ENCODE measurements around the gene KCNMB2.
A peak's percentile ranks its signal among the peaks of the same experiment; 100 is the strongest.
"Not testable (repeated sequence)": the region's sequence is repeated elsewhere in the genome, so short reads cannot be mapped to it uniquely, and the experiment has no call there.

KCNMB2 gene

GRCh38 chr3:178808748-178809147 lies 272.5 kb downstream of the KCNMB2 start:
- DNase-seq (ENCODE audit: low spot score), result no peak

DNA sequence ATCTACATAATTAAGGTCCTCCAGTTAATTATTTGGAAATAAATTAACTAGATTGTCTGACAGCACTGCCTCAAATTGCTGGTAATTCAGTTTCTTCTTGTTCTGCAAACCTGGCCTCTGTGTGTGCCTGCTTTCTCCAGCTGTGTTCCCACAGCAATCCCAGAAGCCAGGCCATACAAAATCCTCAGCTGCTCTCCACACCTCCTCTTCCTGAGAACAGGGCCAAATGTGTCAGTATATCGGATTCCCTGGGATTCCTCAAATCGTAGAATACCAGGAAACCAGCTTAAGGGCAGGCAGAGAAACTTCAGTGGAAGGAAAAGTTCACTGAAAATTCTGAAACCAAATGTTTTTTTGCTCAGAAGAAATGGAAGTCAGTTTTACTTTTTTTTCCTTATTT lies 273.9 kb downstream of the KCNMB2 start:
- no peak for DNase-seq (ENCODE audit: low spot score)

DNA sequence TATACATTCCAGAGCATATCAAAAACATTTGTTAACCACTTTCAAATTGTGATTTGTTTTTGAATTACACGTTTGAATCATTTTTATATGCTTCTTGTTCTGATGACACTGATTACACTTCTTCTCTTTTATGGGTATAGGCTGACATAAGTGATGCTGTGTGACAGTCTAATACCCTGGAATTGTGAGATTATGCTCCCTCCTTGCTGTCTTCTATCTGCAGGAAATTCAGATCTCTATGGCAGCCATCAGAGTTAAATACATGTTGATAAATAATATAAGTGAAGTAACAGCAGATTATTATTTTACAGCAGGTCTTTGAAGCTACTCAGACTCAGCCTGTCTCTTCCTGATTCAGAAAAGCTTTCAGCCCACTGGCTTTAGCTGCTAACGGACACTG lies 286.5 kb downstream of the KCNMB2 start:
- no peak for DNase-seq (ENCODE audit: low spot score)

GRCh38 chr3:178823150-178823549 lies 286.9 kb downstream of the KCNMB2 start:
- DNase-seq (ENCODE audit: low spot score), result no peak

GRCh38 chr3:178823591-178824246 lies 287.5 kb downstream of the KCNMB2 start:
- no peak for DNase-seq (ENCODE audit: low spot score)

GRCh38 chr3:178826435-178827123 lies 290.3 kb downstream of the KCNMB2 start:
- no peak for DNase-seq (ENCODE audit: low spot score)

DNA sequence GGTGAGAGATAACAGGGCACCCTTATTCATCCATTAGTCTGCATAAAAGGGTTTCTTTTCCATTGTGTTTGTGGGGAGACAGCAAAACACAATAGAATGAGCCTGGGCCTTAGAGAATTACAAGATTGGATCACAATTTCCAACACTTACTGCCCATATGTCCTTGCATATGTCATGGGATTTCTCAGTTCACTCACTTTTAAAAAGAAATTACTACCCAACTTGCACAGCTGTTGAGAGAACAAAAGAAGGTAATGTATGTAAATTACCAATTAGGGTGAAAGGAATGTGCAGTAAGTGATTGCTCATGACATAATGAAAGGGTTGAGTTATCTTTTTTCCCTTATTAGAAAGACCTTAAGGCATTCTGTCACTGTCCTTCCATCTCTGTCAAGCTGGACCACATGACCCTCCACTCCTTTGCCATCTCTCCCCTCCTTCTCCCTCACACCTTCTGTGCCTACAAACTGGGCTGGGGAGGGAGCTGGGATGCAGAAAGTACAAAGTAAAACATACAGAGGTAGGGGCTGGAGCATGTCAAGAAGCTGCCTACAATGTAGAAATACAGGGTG lies 291.1 kb downstream of the KCNMB2 start:
- no peak for DNase-seq (ENCODE audit: low spot score)

GRCh38 chr3:178833695-178834094 lies 297.5 kb downstream of the KCNMB2 start:
- no peak for DNase-seq (ENCODE audit: low spot score)

DNA sequence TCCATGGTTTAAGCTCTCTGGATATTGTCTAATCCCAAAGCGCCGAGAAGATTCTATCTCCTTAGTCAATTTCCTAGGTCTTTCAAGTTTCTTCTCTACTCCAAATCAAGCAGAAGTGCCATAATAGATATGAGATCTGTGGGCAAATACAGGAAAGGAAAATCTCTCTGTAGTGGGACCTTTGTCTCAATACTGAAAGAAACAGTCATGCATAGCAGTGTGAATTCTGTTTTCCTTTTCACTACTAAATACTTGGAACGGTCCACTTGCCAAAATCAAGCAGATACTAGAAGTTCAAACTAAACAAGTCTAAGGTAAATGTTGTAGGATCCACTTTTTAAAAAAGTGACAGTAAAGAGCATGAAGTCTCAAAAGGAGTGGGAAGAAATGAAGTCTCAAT lies 298.8 kb downstream of the KCNMB2 start:
- DNase-seq (ENCODE audit: low spot score), result no peak

DNA sequence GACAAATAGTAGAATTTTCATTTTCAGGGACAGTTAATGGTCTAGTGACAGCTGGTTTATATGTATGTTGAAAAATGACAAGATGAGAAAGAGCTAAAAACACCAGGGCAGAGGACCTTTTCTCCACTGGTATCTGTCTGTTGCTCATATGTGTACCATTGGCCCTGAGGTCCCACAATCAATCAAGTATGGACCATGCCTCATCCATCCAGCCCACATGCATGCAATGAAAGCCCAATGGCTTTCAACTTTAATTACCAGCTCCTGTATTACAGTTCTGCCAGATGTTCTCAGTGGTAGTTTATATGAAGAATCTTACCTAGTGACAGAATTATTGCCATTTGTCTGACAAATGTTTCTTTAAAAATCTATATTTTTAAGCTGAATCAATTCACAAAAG lies 301.3 kb downstream of the KCNMB2 start:
- no peak for DNase-seq (ENCODE audit: low spot score)

- DNase-seq (ENCODE audit: low spot score), result no peak
These were observed 304.4 kb downstream of the KCNMB2 start for GRCh38 chr3:178840586-178840985.

DNA sequence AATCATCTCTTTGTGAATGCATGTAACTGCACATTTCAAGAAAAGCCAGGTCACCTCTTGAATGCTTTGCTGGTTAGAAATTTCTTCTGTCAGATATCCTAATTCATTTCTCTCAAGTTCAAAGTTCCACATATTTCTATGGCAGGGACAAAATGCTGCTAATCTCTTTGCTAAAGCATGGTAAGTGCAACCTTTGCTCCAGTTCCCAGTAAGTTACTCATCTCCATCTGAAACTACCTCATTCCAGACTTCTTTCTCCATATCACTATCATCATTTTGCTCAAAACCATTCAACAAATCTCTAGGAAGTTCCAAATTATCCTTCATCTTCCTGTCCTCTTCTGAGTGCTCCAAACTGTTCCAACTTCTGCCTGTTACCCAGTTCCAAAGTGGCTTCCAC lies 304.8 kb downstream of the KCNMB2 start:
- no peak for DNase-seq (ENCODE audit: low spot score)

- DNase-seq (ENCODE audit: low spot score), result no peak
These were observed 308.7 kb downstream of the KCNMB2 start for GRCh38 chr3:178844916-178845315.

DNA sequence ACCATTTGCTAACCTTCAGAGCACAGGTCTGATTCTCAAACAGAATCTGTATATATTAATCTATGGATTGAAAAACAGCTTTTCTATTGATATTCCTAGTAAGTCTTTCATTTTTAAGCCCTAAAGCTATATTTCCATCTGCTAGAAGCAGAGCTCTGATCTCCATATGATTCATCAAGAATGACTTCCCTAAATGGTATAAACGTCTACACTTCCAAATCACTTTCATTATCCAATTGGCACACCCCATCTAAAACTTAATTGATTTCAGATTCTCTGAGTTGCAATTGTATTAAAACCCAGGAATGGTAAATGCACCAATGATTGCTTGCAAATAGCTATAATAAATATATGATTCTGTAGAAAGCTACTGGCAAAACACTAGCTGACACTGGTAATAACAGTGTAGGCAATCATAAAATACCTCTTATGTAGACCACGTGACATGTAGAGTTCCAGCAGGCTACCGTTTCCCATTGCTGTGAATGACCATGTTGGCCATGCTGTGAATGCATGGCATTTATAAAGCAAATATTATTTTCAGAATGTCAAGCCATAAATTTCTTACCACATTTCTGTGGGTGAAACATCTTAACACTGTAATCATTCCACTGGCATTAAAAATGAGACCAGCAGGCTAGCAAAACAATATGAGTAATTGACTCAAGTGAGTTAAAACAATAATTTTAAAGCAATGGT lies 309.3 kb downstream of the KCNMB2 start:
- DNase-seq (ENCODE audit: low spot score), result no peak

DNA sequence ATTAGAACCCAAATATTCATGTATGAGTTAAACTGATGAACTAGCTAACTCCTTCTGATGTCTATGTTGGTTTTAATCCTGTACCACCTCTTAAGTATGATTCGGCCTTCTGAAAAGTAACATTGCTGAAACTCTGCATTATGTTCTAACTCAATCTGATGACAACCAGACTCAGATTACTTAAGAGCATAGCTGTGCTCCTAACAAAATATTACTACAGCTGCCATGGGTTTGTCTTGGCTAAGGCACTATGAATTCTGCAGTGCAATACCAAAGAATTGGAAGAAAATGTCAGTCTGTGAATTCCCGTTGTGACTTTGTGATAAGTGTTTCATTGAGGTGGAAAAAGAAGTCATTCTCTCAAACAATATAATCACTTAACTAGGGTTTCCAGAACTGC lies 311.0 kb downstream of the KCNMB2 start:
- no peak for DNase-seq (ENCODE audit: low spot score)

GRCh38 chr3:178849199-178849910 lies 313.1 kb downstream of the KCNMB2 start:
- DNase-seq (ENCODE audit: low spot score), result peak; percentile 23

DNA sequence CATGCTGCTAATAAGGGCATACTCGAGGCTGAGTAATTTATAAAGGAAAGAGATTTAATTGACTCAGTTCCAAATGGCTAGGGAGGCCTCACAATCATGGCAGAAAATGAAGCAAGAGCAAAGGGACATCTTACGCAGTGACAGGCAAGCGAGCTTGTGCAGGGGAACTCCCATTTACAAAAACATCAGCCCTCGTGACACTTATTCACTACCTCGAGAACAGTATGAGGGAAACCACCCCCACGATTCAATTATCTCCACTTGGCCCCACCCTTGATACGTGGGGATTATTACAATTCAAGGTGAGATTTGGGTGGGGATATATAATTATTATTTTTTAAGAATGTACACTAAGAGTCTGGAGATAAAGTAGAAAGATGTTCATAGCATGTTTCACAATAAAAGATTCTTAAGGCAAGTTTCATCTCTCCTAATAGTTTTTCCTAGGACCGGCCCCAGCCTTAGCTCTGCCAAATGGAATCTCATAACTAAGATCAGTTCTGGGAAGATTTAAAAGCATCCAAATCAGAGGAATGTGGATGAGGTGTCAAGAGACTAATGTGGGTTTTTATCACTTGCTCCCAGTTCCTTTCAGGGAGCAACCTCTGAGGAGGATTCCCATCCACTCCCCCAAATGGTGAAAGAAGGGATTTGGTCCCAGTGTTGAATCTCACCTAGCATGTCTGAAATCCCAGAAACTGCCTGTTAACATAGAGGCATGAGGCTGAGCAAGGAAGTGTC lies 314.4 kb downstream of the KCNMB2 start:
- no peak for DNase-seq (ENCODE audit: low spot score)

DNA sequence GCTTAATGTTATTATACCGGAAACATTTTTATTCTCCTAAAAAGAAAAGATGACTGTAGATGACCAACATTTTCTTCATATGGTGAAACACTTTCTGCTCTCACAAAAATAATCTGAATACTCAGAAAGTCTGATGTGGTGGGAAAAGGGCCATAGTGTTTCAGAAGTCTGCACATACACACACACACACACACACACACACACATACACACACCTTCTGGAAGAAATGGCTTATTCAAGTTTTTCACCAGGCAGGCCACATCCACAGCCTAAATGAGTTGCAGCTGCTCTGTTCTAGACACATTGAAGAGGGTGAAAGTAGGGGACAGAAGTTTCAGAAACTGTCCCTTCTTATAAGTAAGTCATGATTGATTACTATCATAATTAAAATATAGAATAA lies 315.3 kb downstream of the KCNMB2 start:
- DNase-seq (ENCODE audit: low spot score), result no peak

- no peak for DNase-seq (ENCODE audit: low spot score)
These were observed 320.6 kb downstream of the KCNMB2 start for GRCh38 chr3:178856804-178857203.

GRCh38 chr3:178859386-178859785 lies 323.1 kb downstream of the KCNMB2 start:
- no peak for DNase-seq (ENCODE audit: low spot score)

DNA sequence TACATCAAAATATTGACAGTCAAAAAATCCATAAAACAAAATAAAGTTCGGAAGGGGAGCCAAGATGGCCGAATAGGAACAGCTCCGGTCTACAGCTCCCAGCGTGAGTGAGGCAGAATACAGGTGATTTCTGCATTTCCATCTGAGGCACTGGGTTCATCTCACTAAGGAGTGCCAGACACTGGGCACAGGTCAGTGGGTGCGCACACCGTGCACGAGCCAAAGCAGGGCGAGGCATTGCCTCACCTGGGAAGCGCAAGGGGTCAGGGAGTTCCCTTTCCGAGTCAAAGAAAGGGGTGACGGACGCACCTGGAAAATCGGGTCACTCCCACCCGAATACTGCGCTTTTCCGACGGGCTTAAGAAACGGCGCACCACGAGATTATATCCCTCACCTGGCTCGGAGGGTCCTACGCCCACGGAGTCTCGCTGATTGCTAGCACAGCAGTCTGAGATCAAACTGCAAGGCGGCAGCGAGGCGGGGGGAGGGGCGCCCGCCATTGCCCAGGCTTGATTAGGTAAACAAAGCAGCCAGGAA lies 323.7 kb downstream of the KCNMB2 start:
- not testable (repeated sequence) for DNase-seq (ENCODE audit: low spot score)
